Large intestine (tissue), 3 donors: ENCODE data around the gene KDM5D. TPM values are rescaled to one million over a fixed set of nuclear protein-coding genes. Genes with fewer than 3 reads are reported as not detected.

ENCODE experiments used
- DNase-seq, 2 donors: peaks; one replicate each; pipeline versions ENCODE4 v3.0.0 to v3.0.0-alpha.2; 2013
- H3K27ac ChIP-seq: one replicate; pipeline ENCODE4 v1.5.1; 2013; ENCODE audit warnings: low read length
- H3K27me3 ChIP-seq: 2 replicates; pipeline ENCODE4 v1.6.1; 2013; ENCODE audit warnings: low read length; ENCODE audit not compliant: control insufficient read depth, insufficient read depth
- H3K36me3 ChIP-seq: 2 replicates; pipeline ENCODE4 v1.6.1; 2013; ENCODE audit warnings: low read length; ENCODE audit not compliant: control insufficient read depth, insufficient read depth
- H3K4me1 ChIP-seq: one replicate; pipeline ENCODE4 v1.6.1; 2013; ENCODE audit warnings: low read length; ENCODE audit not compliant: control insufficient read depth, insufficient read depth
- H3K4me3 ChIP-seq: one replicate; pipeline ENCODE4 v1.5.1; 2013; ENCODE audit warnings: low read length
- H3K9me3 ChIP-seq: one replicate; pipeline ENCODE4 v1.6.1; 2013; ENCODE audit warnings: mild to moderate bottlenecking, low read depth, low read length, moderate library complexity; ENCODE audit not compliant: control insufficient read depth
- WGBS: methylation state at CpG from one replicate; pipeline ENCODE4 v1.1.5; 2013; ENCODE audit warnings: low lambda C conversion rate; ENCODE audit not compliant: insufficient coverage; 5-methylcytosine and 5-hydroxymethylcytosine counted together
- polyA plus RNA-seq: library from polyadenylated mRNA; unstranded; fragments of 120-200 nt; gene quantifications from one replicate; pipeline ENCODE4 v1.2.1, GENCODE V29; 2013

Gene KDM5D
- polyA plus RNA-seq, 1 donor: 66.3 TPM

DNA sequence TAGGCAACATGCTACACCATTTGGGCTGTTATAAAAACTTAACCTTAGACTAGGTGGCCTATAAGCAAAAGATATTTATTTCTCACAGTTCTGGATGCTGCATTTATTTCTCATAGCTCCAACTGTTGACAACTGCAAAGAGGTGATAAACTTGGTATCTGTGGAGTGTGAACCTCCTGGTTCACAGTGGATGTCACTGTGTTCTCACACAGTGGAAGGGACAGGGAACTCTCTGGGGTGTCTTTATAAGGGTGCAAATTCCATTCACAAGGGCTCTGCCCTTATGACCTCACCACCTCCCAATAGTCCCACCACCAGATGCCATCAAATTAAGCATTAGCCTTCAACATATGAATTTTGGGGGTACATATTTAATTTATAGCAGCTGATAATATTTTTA, 46.0 kb downstream of the KDM5D start:
- Histone ChIP-seq H3K9me3 (no peaks in the 10 kb centered on the region), H3K4me1 (no peaks in the 10 kb centered on the region), H3K27me3 (no peaks in the 10 kb centered on the region), H3K36me3 (peaks cover 11% of the 10 kb centered on the region), H3K27ac (no peak overlapping the region), H3K4me3 (no peak overlapping the region)
- no peak for DNase-seq

DNA sequence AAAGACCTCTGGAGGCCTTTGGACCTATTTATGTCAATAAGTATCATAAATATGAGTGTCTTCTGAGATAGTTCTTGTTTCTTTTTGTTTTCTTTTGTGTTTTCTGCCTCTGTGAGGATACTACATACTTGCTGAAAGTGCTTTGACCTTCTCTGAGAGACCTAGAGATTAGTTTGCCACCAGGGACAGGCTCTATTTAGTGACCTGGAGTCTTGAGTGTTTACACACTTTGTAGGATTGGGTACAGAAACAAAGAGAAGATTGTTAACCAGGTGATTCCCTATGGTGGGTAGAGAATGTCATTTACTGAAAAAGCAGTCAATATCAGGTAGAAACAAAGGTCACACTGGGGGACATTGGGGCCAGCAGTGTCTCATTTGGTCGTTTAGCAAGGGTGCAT, 63.7 kb downstream of the KDM5D start:
- H3K36me3 ChIP-seq: no peaks in the 10 kb centered on the region
- no peak overlapping the region for H3K4me3 ChIP-seq
- WGBS: no CpG with 5 or more reads among the region's 1 CpG
- no peak overlapping the region for H3K27ac ChIP-seq
- no peaks in the 10 kb centered on the region for H3K4me1 ChIP-seq
- no peaks in the 10 kb centered on the region for H3K9me3 ChIP-seq
- DNase-seq: no peak
- no peaks in the 10 kb centered on the region for H3K27me3 ChIP-seq
